ENCODE measurements around the gene FECH.

- TF ChIP-seq GATA2 (IDR thresholded peaks at IDR 0.05; ENCODE audit: low read depth, low read length) = no peak
- TF ChIP-seq GATA3 (IDR thresholded peaks at IDR 0.05; ENCODE audit: low read depth, low read length) = no peak
These were observed 48.7 kb upstream of the FECH start for GRCh38 chr18:57635003-57635822.
